GM19467 (cell line): ENCODE data around the gene RPS6KA4.
"Not testable (repeated sequence)": the region's sequence is repeated elsewhere in the genome, so short reads cannot be mapped to it uniquely, and the experiment has no call there.

ENCODE experiments used
- ATAC-seq: cut with Tn5 transposase; IDR thresholded peaks from one replicate; pipeline ENCODE4 v1.9.1; 2021; ENCODE audit warnings: mild to moderate bottlenecking, moderate library complexity; ENCODE audit not compliant: unreplicated experiment

RPS6KA4 gene

DNA sequence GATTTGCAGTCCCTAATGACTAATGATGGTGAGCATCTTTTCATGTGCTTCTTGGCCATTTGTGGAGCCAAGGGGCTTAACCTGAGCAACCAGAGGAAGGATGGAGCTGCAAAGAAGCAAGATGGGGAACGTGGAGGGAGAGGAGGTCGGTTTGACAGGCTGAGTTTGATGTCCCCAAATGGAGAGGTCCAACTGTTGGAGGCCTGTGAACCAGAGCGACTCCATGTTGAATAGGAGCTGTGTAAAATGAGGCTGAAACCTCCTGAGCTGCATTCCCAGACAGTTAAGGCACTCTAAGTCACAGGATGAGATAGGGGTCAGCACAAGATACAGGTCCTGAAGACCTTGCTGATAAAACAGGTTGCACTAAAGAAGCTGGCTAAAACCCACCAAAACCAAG, 54.5 kb downstream of the RPS6KA4 start:
- ATAC-seq: no peak

GRCh38 chr11:64415286-64415685, 56.3 kb downstream of the RPS6KA4 start:
- no peak for ATAC-seq

DNA sequence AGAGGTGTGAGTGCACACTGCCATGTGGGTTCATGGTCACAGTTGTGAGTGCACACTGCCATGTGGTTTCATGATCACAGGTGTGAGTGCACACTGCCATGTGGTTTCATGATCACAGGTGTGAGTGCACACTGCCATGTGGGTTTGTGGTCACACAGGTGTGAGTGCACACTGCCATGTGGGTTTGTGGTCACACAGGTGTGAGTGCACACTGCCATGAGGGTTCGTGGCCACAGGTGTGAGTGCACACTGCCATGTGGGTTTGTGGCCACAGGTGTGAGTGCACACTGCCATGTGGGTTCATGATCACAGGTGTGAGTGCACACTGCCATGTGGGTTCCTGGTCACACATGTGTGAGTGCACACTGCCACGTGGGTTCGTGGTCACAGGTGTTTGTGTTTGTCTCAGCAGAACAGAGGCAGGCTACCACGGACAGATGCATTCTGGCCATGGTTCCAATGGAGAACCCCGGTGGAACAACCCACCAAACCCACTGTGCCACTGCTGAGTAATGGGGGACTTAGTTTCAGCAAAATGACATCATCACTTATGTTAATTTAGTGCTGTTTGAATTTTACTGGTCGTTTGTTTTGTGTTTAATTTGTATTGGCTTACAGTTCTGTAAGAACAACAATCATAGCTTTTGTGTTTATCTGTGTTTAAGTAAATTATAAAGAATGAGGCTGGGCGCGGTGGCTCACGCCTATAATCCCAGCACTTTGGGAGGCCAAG, 57.2 kb downstream of the RPS6KA4 start:
- no peak for ATAC-seq

- ATAC-seq: not testable (repeated sequence)
These were observed 59.3 kb downstream of the RPS6KA4 start for GRCh38 chr11:64418233-64418632.

DNA sequence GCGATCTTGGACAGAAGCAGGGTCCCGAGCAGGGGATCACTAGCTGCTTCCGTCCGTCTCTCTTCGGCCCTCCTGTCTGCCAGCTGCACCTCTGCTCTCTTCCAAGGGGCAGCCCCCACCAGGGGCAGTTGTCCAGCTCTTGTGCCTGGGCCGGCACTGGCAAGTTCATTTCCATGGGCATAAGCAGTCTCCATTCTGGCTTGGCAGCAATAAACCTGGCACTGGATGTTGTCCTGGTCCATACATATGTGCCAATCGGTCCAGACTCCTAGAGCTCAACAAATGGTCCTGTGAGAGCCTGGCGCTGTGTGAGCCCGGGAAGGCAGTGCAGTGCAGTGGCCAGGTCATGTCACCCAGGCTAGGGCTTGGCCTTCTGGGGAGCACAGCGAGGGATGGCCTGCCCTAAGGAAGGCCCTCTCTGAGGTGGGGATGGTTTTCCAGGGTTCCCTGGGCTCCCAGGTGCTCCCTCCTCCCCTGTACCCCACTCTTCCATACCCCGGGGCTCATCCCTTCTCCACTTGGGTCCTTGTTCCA, 60.4 kb downstream of the RPS6KA4 start:
- ATAC-seq: no peak

- no peak for ATAC-seq
These were observed 61.0 kb downstream of the RPS6KA4 start for GRCh38 chr11:64419818-64420485.
